Ovary (tissue), 9 donors: ENCODE results near the gene ELOVL5. TPM values are rescaled to one million over a fixed set of nuclear protein-coding genes. Genes with fewer than 3 reads are reported as not detected.
"Not testable (repeated sequence)": the region's sequence is repeated elsewhere in the genome, so short reads cannot be mapped to it uniquely, and the experiment has no call there.

Source experiments
- DNase-seq, 5 donors: peaks; one replicate each; pipeline ENCODE4 v3.0.0-alpha.2; 2019 to 2020
- H3K27ac ChIP-seq, 2 donors: fragments of 200-600 bp; one replicate each; pipeline versions ENCODE4 v1.5.1 to v1.8.0; 2019 to 2022
- H3K27me3 ChIP-seq: fragments of 200-600 bp; one replicate; pipeline ENCODE4 v1.8.0; 2022
- H3K36me3 ChIP-seq: fragments of 200-600 bp; sonication (generic); one replicate; pipeline ENCODE4 v1.5.1; 2019
- H3K4me1 ChIP-seq: one replicate; pipeline ENCODE4 v1.8.1; 2013; ENCODE audit warnings: mild to moderate bottlenecking, moderate library complexity; ENCODE audit not compliant: insufficient read depth
- H3K4me3 ChIP-seq: fragments of 200-600 bp; sonication (generic); one replicate; pipeline ENCODE4 v1.5.1; 2017
- H3K9me3 ChIP-seq, 2 donors: fragments of 200-600 bp in 1 of 2; sonication (generic) in 1 of 2; one replicate each; pipeline versions ENCODE4 v1.5.1 to v1.8.1; 2013 to 2019; ENCODE audit warnings: mild to moderate bottlenecking in 1 of 2, moderate library complexity in 1 of 2
- EP300 ChIP-seq: sonication (generic); formaldehyde crosslinking; IDR thresholded peaks from one replicate; pipeline ENCODE4 v1.6.1; 2017; ENCODE audit warnings: antibody characterized with exemption
- POLR2A ChIP-seq: fragments of 450-650 bp; IDR thresholded peaks from one replicate; pipeline ENCODE4 v1.6.1; 2017; ENCODE audit warnings: antibody characterized with exemption, mild to moderate bottlenecking, moderate library complexity
- WGBS, 3 donors: extraction: QIAGEN DNeasy Blood & Tissue Kit in 1 of 3; methylation state at CpG; one replicate each; pipeline versions ENCODE4 v1.1.5 to v1.1.7; 2013 to 2017; 5-methylcytosine and 5-hydroxymethylcytosine counted together
- intact Hi-C, 4 donors: fragments of 100-400 bp; cut with DNase I; formaldehyde crosslinking; loops; one replicate each; pipeline versions ENCODE4 v1.11.0 to v1.15.1; 2022 to 2023
- polyA plus RNA-seq, 2 donors: library from polyadenylated mRNA; stranded (reverse); fragments of 200-250 nt in 1 of 2; fragments of 350-450 nt in 1 of 2; fragmentation: Illumina TruSeq in 1 of 2; extraction: RNeasy Lipid Tissue Mini Kit (QIAGEN cat#74804) in 1 of 2; gene quantifications; one replicate each; pipeline ENCODE4 v1.2.3, GENCODE V29; 2013 to 2014
- total RNA-seq, 7 donors: library from RNA; depleted of rRNA in 2 of 7; stranded (reverse); fragments of >200 nt in 2 of 7; fragmentation: NEBNext Ultra II Directional in 3 of 7; extraction: Animal tissue kit (Norgen Biotek cat#: 25700) in 3 of 7; gene quantifications; one replicate each; pipeline versions ENCODE4 v1.1.0 to v1.2.4, GENCODE V29; 2016 to 2023
- TF ChIP-seq, protein P1 (sequence below), 3 donors: fragments of 450-650 bp in 2 of 3; fragments of 200-600 bp in 1 of 3; IDR thresholded peaks; one replicate each; pipeline versions ENCODE4 v1.5.1 to v1.8.0; 2016 to 2022; ENCODE audit warnings: antibody characterized with exemption in 3 of 3, mild to moderate bottlenecking in 1 of 3
- donor health status: DM: no; HTN: no; CAD: no; lungs with moderate emphysema.
- donor health status: DM: no; HTN: no; CAD: no.
- donor health status: Bipolar disorder and iron deficiency.
- donor health status: DM: yes; HTN: yes; CAD: no.
- donor health status: DM: no; HTN: no; CAD: no.
- donor health status: DM: yes; HTN: yes; CAD: no.

ELOVL5 gene
- total and polyA plus RNA-seq, 9 donors, result 14.7 to 191 (median 41.8) TPM

DNA sequence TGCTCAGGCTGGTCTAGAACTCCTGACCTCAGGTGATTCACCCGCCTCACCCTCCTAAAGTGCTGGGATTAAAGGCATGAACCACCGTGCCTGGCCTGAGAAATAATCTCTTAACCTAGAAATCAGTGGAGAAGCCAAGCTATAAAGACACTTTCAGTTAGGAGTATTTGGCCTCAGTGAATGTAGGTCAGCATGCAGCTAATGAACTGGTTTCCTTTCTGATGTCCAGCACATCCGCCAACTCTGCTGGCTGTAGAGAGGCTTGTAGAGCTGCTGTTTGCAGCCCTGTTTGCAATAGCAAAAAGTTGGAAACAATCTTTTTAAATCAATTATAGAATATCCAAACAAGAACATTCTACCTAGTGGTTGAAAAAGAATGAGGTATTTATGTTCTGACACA lies 42.4 kb upstream of the ELOVL5 start:
- 63 to 73% (median 63%) methylated on average over 3 of the region's 3 CpGs for WGBS, 3 donors
- Histone ChIP-seq H3K4me3 (no peak overlapping the region), H3K27me3 (no peaks in the 10 kb centered on the region), H3K27ac (no peak overlapping the region), H3K4me1 (no peaks in the 10 kb centered on the region), H3K36me3 (no peaks in the 10 kb centered on the region), H3K9me3 (no peaks in the 10 kb centered on the region)
- no peak for DNase-seq
- no peak for TF ChIP-seq EP300
- TF ChIP-seq, protein P1, sequence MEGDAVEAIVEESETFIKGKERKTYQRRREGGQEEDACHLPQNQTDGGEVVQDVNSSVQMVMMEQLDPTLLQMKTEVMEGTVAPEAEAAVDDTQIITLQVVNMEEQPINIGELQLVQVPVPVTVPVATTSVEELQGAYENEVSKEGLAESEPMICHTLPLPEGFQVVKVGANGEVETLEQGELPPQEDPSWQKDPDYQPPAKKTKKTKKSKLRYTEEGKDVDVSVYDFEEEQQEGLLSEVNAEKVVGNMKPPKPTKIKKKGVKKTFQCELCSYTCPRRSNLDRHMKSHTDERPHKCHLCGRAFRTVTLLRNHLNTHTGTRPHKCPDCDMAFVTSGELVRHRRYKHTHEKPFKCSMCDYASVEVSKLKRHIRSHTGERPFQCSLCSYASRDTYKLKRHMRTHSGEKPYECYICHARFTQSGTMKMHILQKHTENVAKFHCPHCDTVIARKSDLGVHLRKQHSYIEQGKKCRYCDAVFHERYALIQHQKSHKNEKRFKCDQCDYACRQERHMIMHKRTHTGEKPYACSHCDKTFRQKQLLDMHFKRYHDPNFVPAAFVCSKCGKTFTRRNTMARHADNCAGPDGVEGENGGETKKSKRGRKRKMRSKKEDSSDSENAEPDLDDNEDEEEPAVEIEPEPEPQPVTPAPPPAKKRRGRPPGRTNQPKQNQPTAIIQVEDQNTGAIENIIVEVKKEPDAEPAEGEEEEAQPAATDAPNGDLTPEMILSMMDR (IDR thresholded peaks at IDR 0.05), result no peak
- TF ChIP-seq POLR2A, result no peak
- intact Hi-C loops, result no loop called here

DNA sequence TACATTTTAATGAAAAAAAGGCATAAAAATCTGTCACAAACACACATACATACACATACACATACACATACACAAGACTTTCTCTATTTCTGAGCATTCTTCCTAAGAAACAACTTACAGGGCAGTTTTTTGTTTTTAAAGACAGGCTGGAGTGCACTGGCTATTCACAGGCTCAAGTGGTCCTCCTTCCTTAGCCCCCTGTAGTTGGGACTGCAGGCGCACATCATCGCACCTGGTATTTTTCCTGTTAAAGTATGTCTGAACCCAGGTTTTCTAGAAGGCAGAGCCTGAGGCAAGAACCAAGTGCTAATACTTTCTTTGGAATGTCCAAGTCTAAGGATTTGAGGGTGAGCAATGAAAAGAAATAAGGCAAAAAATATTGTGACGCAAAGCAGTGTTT lies 41.3 kb upstream of the ELOVL5 start:
- intact Hi-C loops, result no loop called here
- DNase-seq, result no peak
- TF ChIP-seq, protein P1 (IDR thresholded peaks at IDR 0.05), result no peak
- no peak for TF ChIP-seq EP300
- TF ChIP-seq POLR2A, result no peak
- no peak overlapping the region for H3K27ac ChIP-seq
- no peaks in the 10 kb centered on the region for H3K4me1 ChIP-seq
- H3K36me3 ChIP-seq, result no peaks in the 10 kb centered on the region
- no peaks in the 10 kb centered on the region for H3K9me3 ChIP-seq
- H3K27me3 ChIP-seq, result no peaks in the 10 kb centered on the region
- 82 to 96% (median 94%) methylated on average over 3 of the region's 3 CpGs for WGBS, 3 donors
- no peak overlapping the region for H3K4me3 ChIP-seq

DNA sequence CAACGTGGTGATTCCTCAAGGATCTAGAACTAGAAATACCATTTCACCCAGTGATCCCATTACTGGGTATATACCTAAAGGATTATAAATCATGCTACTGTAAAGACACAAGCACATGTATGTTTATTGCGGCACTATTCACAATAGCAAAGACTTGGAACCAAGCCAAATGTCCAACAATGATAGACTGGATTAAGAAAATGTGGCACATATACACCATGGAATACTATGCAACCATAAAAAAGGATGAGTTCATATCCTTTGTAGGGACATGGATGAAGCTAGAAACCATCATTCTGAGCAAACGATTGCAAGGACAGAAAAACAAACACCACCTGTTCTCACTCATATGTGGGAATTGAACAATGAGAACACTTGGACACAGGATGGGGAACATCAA lies 39.9 kb upstream of the ELOVL5 start:
- H3K4me1 ChIP-seq, H3K9me3 ChIP-seq, intact Hi-C loops, DNase-seq, H3K4me3 ChIP-seq, H3K36me3 ChIP-seq, H3K27ac ChIP-seq, H3K27me3 ChIP-seq: not testable (repeated sequence)
- 80 to 86% (median 81%) methylated on average over 3 of the region's 3 CpGs for WGBS, 3 donors

DNA sequence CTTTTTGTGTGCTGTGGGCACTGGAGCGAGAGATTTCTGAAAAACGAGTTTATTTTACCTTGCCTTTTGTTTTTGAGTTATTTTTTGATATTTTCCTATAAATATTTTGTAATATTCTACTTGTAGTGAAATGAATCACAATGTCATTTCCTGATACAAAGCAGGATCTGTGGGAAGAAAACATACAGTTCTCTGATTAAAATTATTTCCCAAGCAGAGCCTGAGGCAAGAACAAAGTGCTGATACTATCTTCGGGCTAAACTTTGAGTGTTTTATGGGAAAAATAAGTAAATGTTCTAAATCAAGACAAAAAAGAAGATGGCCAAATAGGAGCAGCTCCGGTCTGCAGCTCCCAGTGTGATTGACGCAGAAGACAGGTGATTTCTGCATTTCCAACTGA lies 33.7 kb upstream of the ELOVL5 start:
- no peak for TF ChIP-seq EP300
- TF ChIP-seq POLR2A, result no peak
- TF ChIP-seq, protein P1 (IDR thresholded peaks at IDR 0.05), result no peak
- H3K4me1 ChIP-seq, result no peaks in the 10 kb centered on the region
- no peaks in the 10 kb centered on the region for H3K27me3 ChIP-seq
- H3K4me3 ChIP-seq, result no peak overlapping the region
- intact Hi-C loops, result no loop called here
- H3K36me3 ChIP-seq, result no peaks in the 10 kb centered on the region
- no peak overlapping the region for H3K27ac ChIP-seq
- H3K9me3 ChIP-seq, result no peaks in the 10 kb centered on the region
- no peak for DNase-seq
- 73 to 87% (median 83%) methylated on average over 5 of the region's 5 CpGs for WGBS, 3 donors

DNA sequence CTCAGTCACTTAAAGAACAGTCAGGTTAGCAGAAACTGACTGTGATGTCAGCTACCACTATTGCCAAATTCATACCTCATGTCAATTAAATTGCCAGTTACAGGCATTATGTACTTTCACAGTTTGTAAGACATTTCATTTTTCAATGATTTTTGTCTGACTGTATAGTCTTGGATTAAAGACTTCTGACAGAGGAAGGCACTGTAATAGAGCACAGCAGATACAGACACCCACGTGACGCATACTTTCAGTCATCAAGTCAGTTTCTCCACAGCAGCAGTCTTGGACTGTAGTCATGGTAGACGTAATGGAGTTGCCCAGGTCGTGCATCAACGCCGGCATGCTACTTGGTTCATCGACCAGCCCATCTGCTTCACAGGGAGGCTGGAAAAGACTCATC lies 29.5 kb upstream of the ELOVL5 start:
- H3K4me1 ChIP-seq, result no peaks in the 10 kb centered on the region
- 85 to 87% (median 86%) methylated on average over 7 of the region's 7 CpGs for WGBS, 3 donors
- intact Hi-C loops, result no loop called here
- no peak for DNase-seq
- H3K9me3 ChIP-seq, result no peaks in the 10 kb centered on the region
- TF ChIP-seq POLR2A (no peak), EP300 (no peak)
- TF ChIP-seq, protein P1 (IDR thresholded peaks at IDR 0.05), result no peak
- no peaks in the 10 kb centered on the region for H3K36me3 ChIP-seq
- no peaks in the 10 kb centered on the region for H3K27me3 ChIP-seq
- H3K4me3 ChIP-seq, result no peak overlapping the region
- no peak overlapping the region for H3K27ac ChIP-seq
